Measurements from ENCODE around the gene TOR4A.

GRCh38 chr9:137302118-137302448, 24.6 kb downstream of the TOR4A start, which contains the start of gene NRARP:
- no peak for TF ChIP-seq ATF2 (IDR thresholded peaks at IDR 0.05; ENCODE audit: low read length)
- no peak for TF ChIP-seq PRDM15 (CRISPR knock-in tag; IDR thresholded peaks at IDR 0.05)
- TF ChIP-seq ASH2L (IDR thresholded peaks at IDR 0.05; ENCODE audit: borderline replicate concordance, low read depth), result no peak
- TF ChIP-seq CTCF (IDR thresholded peaks at IDR 0.05 in 2 of 3, conservative IDR thresholded peaks at IDR 0.05 in 1 of 3; ENCODE audit: control insufficient read depth in 2 of 3, extremely low read depth in 1 of 3, insufficient read depth in 1 of 3, low read depth in 3 of 3, low read length in 3 of 3), result peak in 1 of 3 experiments; percentile 24; a peak in 1 of 6 replicates
- TF ChIP-seq CUX1 (IDR thresholded peaks at IDR 0.05; ENCODE audit: insufficient replicate concordance, low read depth, low read length), result no peak
- TF ChIP-seq RAD21 (IDR thresholded peaks at IDR 0.05; ENCODE audit: insufficient read depth, low read depth, low read length), result 0 out of 2 replicates have a peak, but pooled peaks have one; percentile 1
- no peak; the same call in 1 of the 2 replicates for TF ChIP-seq RUNX3 (IDR thresholded peaks at IDR 0.05; ENCODE audit: low read length)
- no peak for TF ChIP-seq HDAC2 (IDR thresholded peaks at IDR 0.05)
- no peak for TF ChIP-seq REST (IDR thresholded peaks at IDR 0.05; ENCODE audit: low read depth, low read length)

Data from GM12878 (cell line).